CD4-positive, alpha-beta T cell (primary cell): Measurements from ENCODE around the gene SAMMSON. TPM values are rescaled to one million over a fixed set of nuclear protein-coding genes. Genes with fewer than 3 reads are reported as not detected.

Source experiments
- ATAC-seq: fragments of 200-7000 bp; cut with Tn5 transposase; one replicate; pipeline ENCODE4 v1.10.0; 2022; ENCODE audit warnings: mild to moderate bottlenecking; ENCODE audit not compliant: poor library complexity
- CTCF ChIA-PET: fragments of 350-600 bp; sonication (Branson Sonifier 250); formaldehyde crosslinking; loops from one replicate; lab custom pipeline; 2021; ENCODE audit warnings: antibody characterized with exemption, inconsistent platforms; lab: Charles Lee
- POLR2A ChIA-PET: fragments of 350-600 bp; sonication (Branson Sonifier 250); formaldehyde crosslinking; loops from one replicate; lab custom pipeline; 2021; ENCODE audit warnings: antibody characterized with exemption, inconsistent platforms; lab: Charles Lee
- DNase-seq, 14 experiments: peaks; one replicate each; pipeline ENCODE4 v3.0.0-alpha.2; 2013 to 2020; ENCODE audit warnings: mixed read lengths in 2 of 14
- H3K27ac ChIP-seq, 2 donors: one replicate each; pipeline versions ENCODE4 v1.5.1 to v1.7.0; 2013; ENCODE audit warnings: low read length in 2 of 2, low read depth in 1 of 2, mild to moderate bottlenecking in 1 of 2
- H3K27me3 ChIP-seq, 2 experiments: 1 replicate in 1 of 2; 2 replicates in 1 of 2; pipeline versions ENCODE4 v1.6.1 to v1.7.0; 2013; ENCODE audit warnings: low read length in 2 of 2, control low read depth in 1 of 2, mild to moderate bottlenecking in 1 of 2, moderate library complexity in 1 of 2; ENCODE audit not compliant: insufficient read depth in 2 of 2, control insufficient read depth in 1 of 2
- H3K36me3 ChIP-seq: one replicate; pipeline ENCODE4 v1.6.1; 2013; ENCODE audit warnings: low read length, control low read depth; ENCODE audit not compliant: insufficient read depth
- H3K4me1 ChIP-seq: one replicate; pipeline ENCODE4 v1.6.1; 2013; ENCODE audit warnings: low read length, control low read depth; ENCODE audit not compliant: insufficient read depth
- H3K4me3 ChIP-seq: one replicate; pipeline ENCODE4 v1.5.1; 2013; ENCODE audit warnings: mild to moderate bottlenecking, low read length, moderate library complexity
- H3K9me3 ChIP-seq, 2 experiments: 1 replicate in 1 of 2; 2 replicates in 1 of 2; pipeline versions ENCODE4 v1.6.1 to v1.7.0; 2013; ENCODE audit warnings: low read length in 2 of 2, mild to moderate bottlenecking in 2 of 2, control low read depth in 1 of 2, moderate library complexity in 1 of 2; ENCODE audit not compliant: control insufficient read depth in 1 of 2, insufficient read depth in 1 of 2
- H3K27ac Mint-ChIP-seq: one replicate; pipeline ENCODE4 v1.8.0; 2020; ENCODE audit warnings: mixed read lengths
- H3K27me3 Mint-ChIP-seq: one replicate; pipeline ENCODE4 v1.8.0; 2021; ENCODE audit warnings: mixed read lengths
- H3K36me3 Mint-ChIP-seq: one replicate; pipeline ENCODE4 v1.8.0; 2021; ENCODE audit warnings: low read depth, mixed read lengths
- H3K4me1 Mint-ChIP-seq: one replicate; pipeline ENCODE4 v1.8.0; 2021; ENCODE audit warnings: low read depth, mixed read lengths
- H3K4me3 Mint-ChIP-seq: one replicate; pipeline ENCODE4 v1.8.0; 2020; ENCODE audit warnings: mild to moderate bottlenecking, mixed read lengths
- H3K9me3 Mint-ChIP-seq: one replicate; pipeline ENCODE4 v1.8.0; 2020; ENCODE audit warnings: mixed read lengths
- intact Hi-C, 2 experiments: fragments of 100-400 bp; cut with DNase I in 1 of 2; cut with micrococcal nuclease in 1 of 2; formaldehyde crosslinking; loops; one replicate each; pipeline versions ENCODE4 v1.15.1 to v1.9.0; 2023 to 2025; cut with DNase I, micrococcal nuclease
- total RNA-seq, 174 experiments: library from RNA in 2 of 174; stranded (reverse) in 2 of 174; gene quantifications; one replicate each; pipeline ENCODE4 v1.2.3 and lab custom pipeline; 2021 to 2026
- TF ChIP-seq, protein P1 (sequence below): fragments of 200-600 bp; IDR thresholded peaks from one replicate; pipeline ENCODE4 v1.8.0; 2022; ENCODE audit warnings: antibody characterized with exemption, mild to moderate bottlenecking

Gene SAMMSON
- total RNA-seq, 2 experiments from 2014 or later, result not detected

DNA sequence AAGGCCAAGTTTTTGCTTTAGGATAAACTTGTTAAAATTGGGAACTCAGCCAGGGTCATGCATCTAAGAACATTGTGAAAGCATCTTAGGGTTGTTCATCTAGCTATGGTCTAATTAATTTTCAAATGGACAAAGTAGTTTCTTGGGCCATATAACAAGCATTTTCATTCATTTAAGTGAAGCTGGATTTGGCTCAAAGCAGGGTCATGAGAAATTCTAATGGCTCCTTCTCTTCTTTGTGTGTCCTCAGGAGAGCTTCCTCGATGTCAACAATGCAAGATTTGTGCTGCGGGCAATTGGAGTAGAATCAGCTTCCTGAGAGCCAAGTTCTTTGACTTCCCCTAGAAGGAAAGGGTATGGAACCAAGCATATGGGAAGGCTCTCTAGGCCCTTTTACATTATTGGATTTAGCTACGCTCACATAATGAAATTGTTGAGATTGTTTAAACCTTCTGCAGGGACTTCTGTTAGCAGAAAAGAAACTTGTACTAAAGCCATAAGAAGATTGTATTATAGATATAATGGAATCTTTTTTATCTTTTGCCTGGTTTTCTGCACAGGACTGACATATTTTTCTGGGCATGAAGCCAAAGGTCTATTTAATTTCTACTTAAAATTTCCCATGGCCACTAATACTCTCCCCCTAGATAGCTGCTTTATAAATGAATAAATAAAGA lies 1.8 kb upstream of the SAMMSON start:
- ATAC-seq, result no peak
- Histone ChIP-seq H3K9me3 (peaks cover 5 to 9% of the 10 kb centered on the region in 2 experiments), H3K4me1 (no peaks in the 10 kb centered on the region), H3K36me3 (no peaks in the 10 kb centered on the region), H3K27ac (no peak overlapping the region), H3K4me3 (no peak overlapping the region), H3K27me3 (no peaks in the 10 kb centered on the region)
- Mint-ChIP-seq H3K4me1 (no peaks in the 10 kb centered on the region), H3K27ac (no peak overlapping the region), H3K27me3 (no peaks in the 10 kb centered on the region), H3K4me3 (no peak overlapping the region), H3K36me3 (no peaks in the 10 kb centered on the region), H3K9me3 (peaks cover 2% of the 10 kb centered on the region)
- POLR2A ChIA-PET, result no interaction called here
- CTCF ChIA-PET, result no interaction called here
- intact Hi-C loops, result no loop called here
- DNase-seq, result no peak
- TF ChIP-seq, protein P1, sequence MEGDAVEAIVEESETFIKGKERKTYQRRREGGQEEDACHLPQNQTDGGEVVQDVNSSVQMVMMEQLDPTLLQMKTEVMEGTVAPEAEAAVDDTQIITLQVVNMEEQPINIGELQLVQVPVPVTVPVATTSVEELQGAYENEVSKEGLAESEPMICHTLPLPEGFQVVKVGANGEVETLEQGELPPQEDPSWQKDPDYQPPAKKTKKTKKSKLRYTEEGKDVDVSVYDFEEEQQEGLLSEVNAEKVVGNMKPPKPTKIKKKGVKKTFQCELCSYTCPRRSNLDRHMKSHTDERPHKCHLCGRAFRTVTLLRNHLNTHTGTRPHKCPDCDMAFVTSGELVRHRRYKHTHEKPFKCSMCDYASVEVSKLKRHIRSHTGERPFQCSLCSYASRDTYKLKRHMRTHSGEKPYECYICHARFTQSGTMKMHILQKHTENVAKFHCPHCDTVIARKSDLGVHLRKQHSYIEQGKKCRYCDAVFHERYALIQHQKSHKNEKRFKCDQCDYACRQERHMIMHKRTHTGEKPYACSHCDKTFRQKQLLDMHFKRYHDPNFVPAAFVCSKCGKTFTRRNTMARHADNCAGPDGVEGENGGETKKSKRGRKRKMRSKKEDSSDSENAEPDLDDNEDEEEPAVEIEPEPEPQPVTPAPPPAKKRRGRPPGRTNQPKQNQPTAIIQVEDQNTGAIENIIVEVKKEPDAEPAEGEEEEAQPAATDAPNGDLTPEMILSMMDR, result no peak

DNA sequence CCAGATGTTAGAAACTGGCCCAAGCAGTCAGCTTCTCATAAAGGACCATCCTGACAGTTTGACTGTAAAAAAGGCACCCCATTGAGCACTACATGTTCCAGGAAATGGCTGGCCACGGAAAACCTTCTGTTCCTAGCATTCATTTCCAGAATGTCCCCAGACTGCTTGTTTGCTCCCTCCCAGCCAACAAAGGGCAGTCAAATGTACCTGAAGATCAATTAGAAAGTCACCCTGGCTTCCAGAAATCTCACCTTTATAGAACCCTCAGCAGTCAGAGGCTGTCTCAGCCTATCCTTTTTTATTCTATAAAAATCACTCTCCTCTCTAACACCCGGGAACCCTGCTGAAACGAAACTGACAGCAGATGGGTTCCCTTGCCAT lies 784 bp upstream of the SAMMSON start:
- CTCF ChIA-PET, result no interaction called here
- POLR2A ChIA-PET, result no interaction called here
- ATAC-seq (no peak), DNase-seq (no peak)
- H3K27ac ChIP-seq, result no peak overlapping the region
- H3K9me3 Mint-ChIP-seq, result peaks cover 2% of the 10 kb centered on the region
- H3K36me3 ChIP-seq, result no peaks in the 10 kb centered on the region
- H3K27ac Mint-ChIP-seq, result no peak overlapping the region
- H3K4me3 Mint-ChIP-seq, result no peak overlapping the region
- H3K27me3 Mint-ChIP-seq, result no peaks in the 10 kb centered on the region
- intact Hi-C loops, result no loop called here
- TF ChIP-seq, protein P1, result no peak
- H3K36me3 Mint-ChIP-seq, result no peaks in the 10 kb centered on the region
- no peaks in the 10 kb centered on the region for H3K4me1 Mint-ChIP-seq
- H3K27me3 ChIP-seq, result no peaks in the 10 kb centered on the region
- peaks cover 5 to 9% of the 10 kb centered on the region in 2 experiments for H3K9me3 ChIP-seq
- H3K4me1 ChIP-seq, result no peaks in the 10 kb centered on the region
- no peak overlapping the region for H3K4me3 ChIP-seq

DNA sequence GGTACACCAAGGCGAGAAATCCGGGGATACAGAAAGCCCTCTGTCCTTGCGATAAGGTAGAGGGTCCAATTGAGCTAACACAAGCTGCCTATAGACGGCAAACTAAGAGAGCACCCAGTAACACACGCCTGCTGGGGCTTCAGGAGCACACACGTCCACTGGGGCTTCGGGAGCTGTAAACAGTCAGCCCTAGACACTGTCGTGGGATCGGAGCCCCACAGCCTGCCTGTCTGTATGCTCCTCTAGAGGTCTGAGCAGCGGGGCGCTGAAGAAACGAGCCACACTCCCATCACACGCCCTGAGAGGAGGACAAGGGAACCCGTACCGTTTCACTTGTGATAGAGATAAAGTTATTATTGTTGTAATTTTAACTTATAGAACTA lies 486 bp downstream of the SAMMSON start:
- no peak overlapping the region for H3K27ac Mint-ChIP-seq
- no peak for ATAC-seq
- no peaks in the 10 kb centered on the region for H3K27me3 Mint-ChIP-seq
- no peak overlapping the region for H3K4me3 Mint-ChIP-seq
- H3K4me1 Mint-ChIP-seq, result no peaks in the 10 kb centered on the region
- Histone ChIP-seq H3K36me3 (no peaks in the 10 kb centered on the region), H3K9me3 (peaks cover 5 to 9% of the 10 kb centered on the region in 2 experiments), H3K4me3 (no peak overlapping the region), H3K27me3 (no peaks in the 10 kb centered on the region), H3K4me1 (no peaks in the 10 kb centered on the region), H3K27ac (no peak overlapping the region)
- no peak for DNase-seq
- CTCF ChIA-PET, result no interaction called here
- peaks cover 2% of the 10 kb centered on the region for H3K9me3 Mint-ChIP-seq
- TF ChIP-seq, protein P1, result no peak
- intact Hi-C loops, result no loop called here
- POLR2A ChIA-PET, result no interaction called here
- no peaks in the 10 kb centered on the region for H3K36me3 Mint-ChIP-seq
